Peyer's patch (tissue), 4 donors: ENCODE measurements around the gene RSU1. TPM values are rescaled to one million over a fixed set of nuclear protein-coding genes. Genes with fewer than 3 reads are reported as not detected.

Experiments
- DNase-seq, 3 donors: peaks; one replicate each; pipeline ENCODE4 v3.0.0-alpha.2; 2017 to 2019
- H3K27ac ChIP-seq, 4 donors: fragments of 200-600 bp; sonication (generic); one replicate each; pipeline ENCODE4 v1.5.1; 2016 to 2019
- H3K27me3 ChIP-seq, 2 donors: fragments of 200-600 bp; sonication (generic); one replicate each; pipeline ENCODE4 v1.5.1; 2019
- H3K36me3 ChIP-seq, 3 donors: fragments of 200-600 bp; sonication (generic); one replicate each; pipeline ENCODE4 v1.5.1; 2016 to 2019
- H3K4me1 ChIP-seq, 4 donors: fragments of 200-600 bp; sonication (generic); one replicate each; pipeline ENCODE4 v1.5.1; 2016 to 2019
- H3K4me3 ChIP-seq, 4 donors: fragments of 200-600 bp; sonication (generic); 1 replicate in 3 of 4; 2 replicates in 1 of 4; pipeline ENCODE4 v1.5.1; 2016 to 2019; ENCODE audit warnings: mild to moderate bottlenecking in 1 of 4
- H3K9me3 ChIP-seq, 4 donors: fragments of 200-600 bp; sonication (generic); one replicate each; pipeline ENCODE4 v1.5.1; 2016 to 2019; ENCODE audit warnings: mild to moderate bottlenecking in 1 of 4
- POLR2A ChIP-seq, 2 donors: fragments of 450-650 bp; IDR thresholded peaks; one replicate each; pipeline ENCODE4 v1.5.1; 2017; ENCODE audit warnings: antibody characterized with exemption in 2 of 2, mild to moderate bottlenecking in 2 of 2, moderate library complexity in 2 of 2
- total RNA-seq, 4 donors: library from RNA; depleted of rRNA; stranded (reverse); fragments of >200 nt; gene quantifications; one replicate each; pipeline ENCODE4 v1.1.0, GENCODE V29; 2016
- TF ChIP-seq, protein P1 (sequence below), 6 experiments: fragments of 450-650 bp in 4 of 6; fragments of 200-600 bp in 2 of 6; sonication (generic) in 1 of 6; IDR thresholded peaks; one replicate each; pipeline ENCODE4 v1.5.1; 2017 to 2019; ENCODE audit warnings: antibody characterized with exemption in 6 of 6, mild to moderate bottlenecking in 3 of 6, moderate library complexity in 1 of 6

RSU1 gene
- total RNA-seq, 4 donors from 2014 or later: 14.5 to 31.4 (median 23.5) TPM

DNA sequence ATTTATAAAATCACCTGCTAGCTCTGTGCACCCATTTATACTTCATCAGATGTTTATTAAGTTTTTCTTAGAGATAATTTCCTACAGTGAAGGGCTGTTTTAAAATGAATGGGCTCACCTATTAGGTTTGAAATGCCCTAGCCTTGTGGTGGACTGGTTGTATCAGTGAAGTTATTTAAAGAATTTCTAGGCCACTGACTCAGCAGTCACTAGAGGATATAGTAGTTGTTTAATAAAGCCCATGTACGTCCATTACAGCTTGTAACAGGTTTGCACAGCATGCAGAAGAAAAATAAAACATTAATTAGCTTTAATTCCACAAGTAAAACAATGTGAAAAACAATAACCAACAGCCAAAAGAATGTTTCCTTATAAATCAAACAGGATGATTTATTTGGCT lies 128.0 kb downstream of the RSU1 start:
- no peak for TF ChIP-seq POLR2A (IDR thresholded peaks at IDR 0.05)
- H3K4me3 ChIP-seq: no peak overlapping the region
- no peak for DNase-seq
- no peaks in the 10 kb centered on the region for H3K27me3 ChIP-seq
- H3K36me3 ChIP-seq: peaks cover 0 to 6% (median 0%) of the 10 kb centered on the region in 3 donors
- no peak overlapping the region for H3K27ac ChIP-seq
- H3K9me3 ChIP-seq: no peaks in the 10 kb centered on the region
- no peaks in the 10 kb centered on the region for H3K4me1 ChIP-seq

DNA sequence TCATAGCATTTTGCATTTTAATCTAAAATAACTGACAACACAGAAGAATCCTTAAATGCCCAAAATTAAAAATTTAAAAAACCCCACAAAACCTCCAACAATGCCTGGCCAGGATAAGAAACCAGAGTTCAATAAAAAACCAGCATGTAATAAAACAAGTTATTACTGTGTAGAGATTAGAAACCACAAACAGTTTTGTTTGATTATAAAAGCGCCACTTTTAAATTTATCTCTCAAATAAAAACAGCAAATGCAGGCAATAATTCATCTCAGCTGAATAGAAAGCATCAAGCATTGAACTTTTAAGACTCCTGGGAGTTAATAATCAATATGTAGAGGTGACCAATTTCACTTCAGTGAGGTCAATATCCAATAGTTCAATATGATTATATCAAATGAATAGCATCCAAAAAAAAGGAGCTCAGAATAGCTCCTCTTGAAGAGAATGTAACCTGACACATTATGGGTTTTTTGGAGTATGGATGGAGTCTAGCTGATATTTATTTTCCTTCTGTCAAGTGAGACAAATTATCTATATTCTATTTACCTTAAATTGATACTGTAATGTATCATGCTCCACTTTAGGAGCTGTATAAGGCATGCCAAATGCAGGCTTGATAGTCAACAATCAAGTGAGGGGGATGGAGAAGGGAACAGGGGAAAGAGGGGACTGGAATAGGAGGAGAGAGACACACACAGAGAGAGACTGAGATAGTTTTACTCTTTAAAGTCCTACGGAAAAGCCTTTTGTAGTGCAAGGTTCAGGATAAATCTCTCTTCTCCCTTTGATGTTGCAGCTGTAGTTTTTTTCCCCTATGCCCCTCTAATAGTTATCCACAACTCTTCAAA lies 130.9 kb downstream of the RSU1 start:
- Histone ChIP-seq H3K9me3 (no peaks in the 10 kb centered on the region), H3K4me1 (no peaks in the 10 kb centered on the region), H3K27me3 (no peaks in the 10 kb centered on the region), H3K4me3 (no peak overlapping the region), H3K27ac (no peak overlapping the region), H3K36me3 (no peaks in the 10 kb centered on the region)
- DNase-seq: no peak
- TF ChIP-seq, protein P1, sequence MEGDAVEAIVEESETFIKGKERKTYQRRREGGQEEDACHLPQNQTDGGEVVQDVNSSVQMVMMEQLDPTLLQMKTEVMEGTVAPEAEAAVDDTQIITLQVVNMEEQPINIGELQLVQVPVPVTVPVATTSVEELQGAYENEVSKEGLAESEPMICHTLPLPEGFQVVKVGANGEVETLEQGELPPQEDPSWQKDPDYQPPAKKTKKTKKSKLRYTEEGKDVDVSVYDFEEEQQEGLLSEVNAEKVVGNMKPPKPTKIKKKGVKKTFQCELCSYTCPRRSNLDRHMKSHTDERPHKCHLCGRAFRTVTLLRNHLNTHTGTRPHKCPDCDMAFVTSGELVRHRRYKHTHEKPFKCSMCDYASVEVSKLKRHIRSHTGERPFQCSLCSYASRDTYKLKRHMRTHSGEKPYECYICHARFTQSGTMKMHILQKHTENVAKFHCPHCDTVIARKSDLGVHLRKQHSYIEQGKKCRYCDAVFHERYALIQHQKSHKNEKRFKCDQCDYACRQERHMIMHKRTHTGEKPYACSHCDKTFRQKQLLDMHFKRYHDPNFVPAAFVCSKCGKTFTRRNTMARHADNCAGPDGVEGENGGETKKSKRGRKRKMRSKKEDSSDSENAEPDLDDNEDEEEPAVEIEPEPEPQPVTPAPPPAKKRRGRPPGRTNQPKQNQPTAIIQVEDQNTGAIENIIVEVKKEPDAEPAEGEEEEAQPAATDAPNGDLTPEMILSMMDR (IDR thresholded peaks at IDR 0.05): no peak
- no peak for TF ChIP-seq POLR2A (IDR thresholded peaks at IDR 0.05)

DNA sequence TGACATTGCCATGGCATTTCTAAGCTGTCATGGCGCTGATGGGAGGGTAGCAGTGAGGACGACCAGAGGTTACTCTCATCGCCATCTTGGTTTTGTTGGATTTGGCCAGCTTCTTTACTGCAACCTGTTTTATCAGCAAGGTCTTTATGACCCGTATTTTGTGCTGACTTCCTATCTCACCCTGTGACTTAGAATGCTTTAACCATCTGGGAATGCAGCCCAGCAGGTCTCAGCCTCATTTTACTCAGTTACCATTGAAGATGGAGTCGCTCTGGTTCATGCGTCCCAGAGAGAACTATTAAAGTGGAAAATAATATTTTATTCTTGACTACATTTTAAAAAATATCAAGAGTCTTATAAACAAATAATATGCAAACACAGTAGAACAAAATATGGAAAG lies 131.7 kb downstream of the RSU1 start:
- no peaks in the 10 kb centered on the region for H3K9me3 ChIP-seq
- TF ChIP-seq POLR2A (IDR thresholded peaks at IDR 0.05): no peak
- TF ChIP-seq, protein P1 (IDR thresholded peaks at IDR 0.05): no peak
- H3K4me3 ChIP-seq: no peak overlapping the region
- no peaks in the 10 kb centered on the region for H3K36me3 ChIP-seq
- no peak for DNase-seq
- H3K27ac ChIP-seq: no peak overlapping the region
- H3K4me1 ChIP-seq: no peaks in the 10 kb centered on the region
- no peaks in the 10 kb centered on the region for H3K27me3 ChIP-seq

DNA sequence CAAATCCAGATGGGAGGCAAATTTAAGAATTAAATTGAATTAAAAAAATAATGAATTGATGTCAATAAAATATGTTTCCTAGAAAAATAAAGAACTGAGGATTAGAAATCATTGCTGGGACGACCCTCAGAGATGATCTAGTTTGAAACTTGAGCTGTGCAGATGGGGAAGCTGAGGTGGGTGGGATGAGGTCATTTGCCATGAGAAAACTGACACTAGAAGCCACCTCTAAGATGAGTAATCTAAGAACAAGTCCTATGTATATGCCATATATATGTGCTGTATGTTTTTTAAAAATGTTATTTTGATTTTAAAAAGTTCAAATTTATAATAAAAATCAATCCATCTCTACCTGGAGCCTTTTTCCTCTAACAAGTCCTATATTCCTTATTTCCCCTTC lies 135.7 kb downstream of the RSU1 start:
- Histone ChIP-seq H3K27me3 (no peaks in the 10 kb centered on the region), H3K27ac (no peak overlapping the region), H3K36me3 (no peaks in the 10 kb centered on the region), H3K4me3 (no peak overlapping the region), H3K4me1 (no peaks in the 10 kb centered on the region), H3K9me3 (no peaks in the 10 kb centered on the region)
- no peak for DNase-seq
- TF ChIP-seq POLR2A (IDR thresholded peaks at IDR 0.05): no peak
- TF ChIP-seq, protein P1 (IDR thresholded peaks at IDR 0.05): no peak

DNA sequence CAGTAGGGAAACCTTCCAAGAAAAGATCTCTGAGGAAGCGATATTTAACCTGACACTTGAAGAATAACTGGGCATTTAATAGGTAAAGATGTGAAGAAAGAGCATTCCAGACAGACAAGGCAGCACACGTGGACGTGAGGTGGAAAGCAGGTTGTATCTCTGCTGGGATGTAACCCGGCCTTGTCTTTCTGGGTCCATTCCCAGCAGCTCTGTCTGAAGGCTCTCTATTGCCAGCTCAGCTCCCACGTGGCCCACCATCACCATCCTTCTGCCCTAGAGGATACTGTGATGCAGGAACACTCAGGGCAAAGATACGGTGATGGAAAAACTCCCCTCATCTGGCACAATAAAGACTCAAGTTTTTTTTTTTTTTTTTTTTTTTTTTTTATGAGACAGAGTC lies 137.7 kb downstream of the RSU1 start:
- Histone ChIP-seq H3K4me3 (no peak overlapping the region), H3K36me3 (no peaks in the 10 kb centered on the region), H3K27me3 (no peaks in the 10 kb centered on the region), H3K9me3 (no peaks in the 10 kb centered on the region), H3K27ac (no peak overlapping the region), H3K4me1 (no peaks in the 10 kb centered on the region)
- TF ChIP-seq POLR2A (IDR thresholded peaks at IDR 0.05): no peak
- TF ChIP-seq, protein P1 (IDR thresholded peaks at IDR 0.05): no peak
- no peak for DNase-seq

DNA sequence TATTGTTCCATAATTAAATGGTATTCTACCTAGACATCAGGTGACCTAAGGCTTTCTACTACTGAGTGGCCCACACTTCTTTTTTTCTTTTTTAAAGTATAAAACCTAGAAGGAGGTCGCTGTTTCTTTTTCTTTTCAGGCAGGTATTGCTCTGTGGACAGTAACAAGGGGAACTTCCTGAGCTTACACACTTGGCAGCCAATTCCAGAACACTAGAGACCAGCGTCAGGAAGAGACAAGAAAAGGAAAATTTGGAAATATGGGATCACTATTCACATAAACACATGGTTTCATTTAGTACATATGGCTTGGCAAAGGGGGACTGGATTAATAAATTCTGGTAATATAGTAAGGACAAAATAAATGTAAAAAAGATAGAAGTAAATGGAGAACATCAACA lies 141.9 kb downstream of the RSU1 start:
- no peak overlapping the region for H3K4me3 ChIP-seq
- no peaks in the 10 kb centered on the region for H3K4me1 ChIP-seq
- H3K27ac ChIP-seq: no peak overlapping the region
- no peaks in the 10 kb centered on the region for H3K27me3 ChIP-seq
- H3K9me3 ChIP-seq: no peaks in the 10 kb centered on the region
- H3K36me3 ChIP-seq: no peaks in the 10 kb centered on the region
- TF ChIP-seq POLR2A (IDR thresholded peaks at IDR 0.05): no peak
- no peak for DNase-seq
